ENCODE data around the gene UGT1A10.

Gene UGT1A10

GRCh38 chr2:233702238-233702637, 66.0 kb downstream of the UGT1A10 start:
- Histone ChIP-seq H3K9me3 (ENCODE audit: control insufficient read depth in 1 of 2, low read length in 2 of 2) (no peaks in the 10 kb centered on the region), H3K27ac (ENCODE audit: low read depth, low read length) (no peak overlapping the region), H3K9ac (ENCODE audit: low read depth in 1 of 2, low read length in 2 of 2) (no peak overlapping the region), H3K4me3 (ENCODE audit: low read depth in 1 of 2, low read length in 2 of 2) (no peak overlapping the region), H3K27me3 (ENCODE audit: control insufficient read depth in 1 of 2, insufficient read depth in 2 of 2, low read length in 2 of 2) (no peaks in the 10 kb centered on the region), H3K36me3 (ENCODE audit: control insufficient read depth in 1 of 2, insufficient read depth in 2 of 2, low read length in 2 of 2) (no peaks in the 10 kb centered on the region), H3K4me1 (ENCODE audit: control insufficient read depth in 1 of 2, insufficient read depth in 2 of 2, low read length in 2 of 2) (peaks cover 5 to 18% of the 10 kb centered on the region in 2 donors)

GRCh38 chr2:233705911-233706506, 69.8 kb downstream of the UGT1A10 start:
- no peaks in the 10 kb centered on the region for H3K9me3 ChIP-seq (ENCODE audit: control insufficient read depth in 1 of 2, low read length in 2 of 2)
- H3K27ac ChIP-seq (ENCODE audit: low read depth, low read length): no peak overlapping the region
- peaks cover 7 to 13% of the 10 kb centered on the region in 2 donors for H3K4me1 ChIP-seq (ENCODE audit: control insufficient read depth in 1 of 2, insufficient read depth in 2 of 2, low read length in 2 of 2)
- H3K9ac ChIP-seq (ENCODE audit: low read depth in 1 of 2, low read length in 2 of 2): no peak overlapping the region
- H3K27me3 ChIP-seq (ENCODE audit: control insufficient read depth in 1 of 2, insufficient read depth in 2 of 2, low read length in 2 of 2): no peaks in the 10 kb centered on the region
- H3K4me3 ChIP-seq (ENCODE audit: low read depth in 1 of 2, low read length in 2 of 2): no peak overlapping the region
- H3K36me3 ChIP-seq (ENCODE audit: control insufficient read depth in 1 of 2, insufficient read depth in 2 of 2, low read length in 2 of 2): no peaks in the 10 kb centered on the region

GRCh38 chr2:233706720-233707119, 70.5 kb downstream of the UGT1A10 start:
- H3K4me3 ChIP-seq (ENCODE audit: low read depth in 1 of 2, low read length in 2 of 2): no peak overlapping the region
- peaks cover 14 to 19% of the 10 kb centered on the region in 2 donors for H3K4me1 ChIP-seq (ENCODE audit: control insufficient read depth in 1 of 2, insufficient read depth in 2 of 2, low read length in 2 of 2)
- no peak overlapping the region for H3K9ac ChIP-seq (ENCODE audit: low read depth in 1 of 2, low read length in 2 of 2)
- H3K9me3 ChIP-seq (ENCODE audit: control insufficient read depth in 1 of 2, low read length in 2 of 2): no peaks in the 10 kb centered on the region
- H3K27me3 ChIP-seq (ENCODE audit: control insufficient read depth in 1 of 2, insufficient read depth in 2 of 2, low read length in 2 of 2): no peaks in the 10 kb centered on the region
- H3K36me3 ChIP-seq (ENCODE audit: control insufficient read depth in 1 of 2, insufficient read depth in 2 of 2, low read length in 2 of 2): no peaks in the 10 kb centered on the region
- H3K27ac ChIP-seq (ENCODE audit: low read depth, low read length): no peak overlapping the region

DNA sequence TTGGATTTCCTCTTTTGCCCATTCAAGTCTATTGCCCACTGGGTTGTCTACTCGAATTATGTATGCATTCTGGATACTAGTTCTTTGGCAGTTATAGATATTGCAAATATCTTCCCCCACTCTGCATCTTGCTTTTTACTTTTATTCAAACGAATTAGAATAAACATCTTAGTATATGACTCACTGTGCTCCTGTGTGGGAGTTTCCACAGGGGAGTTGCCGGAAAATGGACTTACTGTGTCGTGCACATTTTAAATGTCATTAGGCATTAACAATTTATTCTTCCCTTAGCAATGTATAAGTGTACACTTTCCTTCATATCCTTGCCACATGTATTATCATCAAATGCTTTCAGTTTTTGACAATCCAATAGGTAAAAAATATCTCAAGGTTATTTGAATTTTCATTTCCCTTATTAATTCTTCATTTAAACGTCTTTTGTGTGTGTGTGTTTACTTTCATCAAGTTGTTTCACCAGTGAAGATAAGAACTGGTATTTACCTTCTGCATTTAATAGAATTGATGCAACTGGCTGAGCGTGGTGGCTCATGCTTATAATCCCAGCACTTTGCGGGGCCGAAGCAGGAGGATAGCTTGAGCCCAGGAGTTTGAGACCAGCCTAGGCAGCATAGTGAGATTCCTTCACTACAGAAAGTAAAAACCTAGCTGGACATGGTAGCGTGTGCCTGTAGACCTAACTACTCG, 71.8 kb downstream of the UGT1A10 start:
- no peaks in the 10 kb centered on the region for H3K27me3 ChIP-seq (ENCODE audit: control insufficient read depth in 1 of 2, insufficient read depth in 2 of 2, low read length in 2 of 2)
- H3K4me1 ChIP-seq (ENCODE audit: control insufficient read depth in 1 of 2, insufficient read depth in 2 of 2, low read length in 2 of 2): peaks cover 27 to 33% of the 10 kb centered on the region in 2 donors
- no peak overlapping the region for H3K4me3 ChIP-seq (ENCODE audit: low read depth in 1 of 2, low read length in 2 of 2)
- H3K9ac ChIP-seq (ENCODE audit: low read depth in 1 of 2, low read length in 2 of 2): no peak overlapping the region
- no peak overlapping the region for H3K27ac ChIP-seq (ENCODE audit: low read depth, low read length)
- H3K9me3 ChIP-seq (ENCODE audit: control insufficient read depth in 1 of 2, low read length in 2 of 2): no peaks in the 10 kb centered on the region
- no peaks in the 10 kb centered on the region for H3K36me3 ChIP-seq (ENCODE audit: control insufficient read depth in 1 of 2, insufficient read depth in 2 of 2, low read length in 2 of 2)

GRCh38 chr2:233708942-233709341, 72.7 kb downstream of the UGT1A10 start:
- H3K4me3 ChIP-seq (ENCODE audit: low read depth in 1 of 2, low read length in 2 of 2): no peak overlapping the region
- no peaks in the 10 kb centered on the region for H3K27me3 ChIP-seq (ENCODE audit: control insufficient read depth in 1 of 2, insufficient read depth in 2 of 2, low read length in 2 of 2)
- peaks cover 30 to 35% of the 10 kb centered on the region in 2 donors for H3K4me1 ChIP-seq (ENCODE audit: control insufficient read depth in 1 of 2, insufficient read depth in 2 of 2, low read length in 2 of 2)
- H3K36me3 ChIP-seq (ENCODE audit: control insufficient read depth in 1 of 2, insufficient read depth in 2 of 2, low read length in 2 of 2): no peaks in the 10 kb centered on the region
- H3K27ac ChIP-seq (ENCODE audit: low read depth, low read length): no peak overlapping the region
- H3K9ac ChIP-seq (ENCODE audit: low read depth in 1 of 2, low read length in 2 of 2): no peak overlapping the region
- no peaks in the 10 kb centered on the region for H3K9me3 ChIP-seq (ENCODE audit: control insufficient read depth in 1 of 2, low read length in 2 of 2)

- Histone ChIP-seq H3K9me3 (ENCODE audit: control insufficient read depth in 1 of 2, low read length in 2 of 2) (no peaks in the 10 kb centered on the region), H3K4me3 (ENCODE audit: low read depth in 1 of 2, low read length in 2 of 2) (no peak overlapping the region), H3K9ac (ENCODE audit: low read depth in 1 of 2, low read length in 2 of 2) (peak overlapping the region in 1 of 2 donors; percentile 47), H3K4me1 (ENCODE audit: control insufficient read depth in 1 of 2, insufficient read depth in 2 of 2, low read length in 2 of 2) (peaks cover 24 to 25% of the 10 kb centered on the region in 2 donors), H3K36me3 (ENCODE audit: control insufficient read depth in 1 of 2, insufficient read depth in 2 of 2, low read length in 2 of 2) (no peaks in the 10 kb centered on the region), H3K27ac (ENCODE audit: low read depth, low read length) (no peak overlapping the region), H3K27me3 (ENCODE audit: control insufficient read depth in 1 of 2, insufficient read depth in 2 of 2, low read length in 2 of 2) (no peaks in the 10 kb centered on the region)
Measured at GRCh38 chr2:233711312-233712008, 75.2 kb downstream of the UGT1A10 start.

DNA sequence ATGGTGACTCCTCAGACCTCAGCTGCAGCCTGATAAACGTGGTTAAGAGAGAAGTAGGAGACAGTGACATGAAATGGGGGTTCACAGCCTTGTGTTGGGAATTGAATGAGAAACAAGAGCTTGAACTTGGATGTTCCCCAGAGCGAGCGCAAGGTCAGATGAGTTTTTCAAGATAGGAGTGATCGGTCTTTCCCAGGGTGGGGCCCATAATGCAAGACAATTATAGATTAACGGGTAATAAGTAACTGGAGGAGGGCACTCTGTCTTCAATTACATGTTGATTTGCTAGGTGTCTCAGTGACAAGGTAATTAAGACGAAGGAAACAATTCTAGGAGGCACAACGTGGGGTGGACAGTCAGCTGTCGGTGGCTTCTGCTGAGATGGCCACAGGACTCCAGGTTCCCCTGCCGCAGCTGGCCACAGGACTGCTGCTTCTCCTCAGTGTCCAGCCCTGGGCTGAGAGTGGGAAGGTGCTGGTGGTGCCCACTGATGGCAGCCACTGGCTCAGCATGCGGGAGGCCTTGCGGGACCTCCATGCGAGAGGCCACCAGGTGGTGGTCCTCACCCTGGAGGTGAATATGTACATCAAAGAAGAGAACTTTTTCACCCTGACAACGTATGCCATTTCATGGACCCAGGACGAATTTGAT, 76.5 kb downstream of the UGT1A10 start, which contains the start of gene UGT1A5:
TSS of gene UGT1A5 (plus strand) at position 297 of the 651 bp plus-strand sequence. CDS start at position 382, 85 bp downstream.
- Histone ChIP-seq H3K4me1 (ENCODE audit: control insufficient read depth in 1 of 2, insufficient read depth in 2 of 2, low read length in 2 of 2) (peaks cover 23 to 25% of the 10 kb centered on the region in 2 donors), H3K36me3 (ENCODE audit: control insufficient read depth in 1 of 2, insufficient read depth in 2 of 2, low read length in 2 of 2) (no peaks in the 10 kb centered on the region), H3K4me3 (ENCODE audit: low read depth in 1 of 2, low read length in 2 of 2) (peak within 1 kb of the TSS in 1 of 2 donors; percentile 6), H3K27ac (ENCODE audit: low read depth, low read length) (no peak within 1 kb of the TSS), H3K9me3 (ENCODE audit: control insufficient read depth in 1 of 2, low read length in 2 of 2) (no peaks in the 10 kb centered on the region), H3K27me3 (ENCODE audit: control insufficient read depth in 1 of 2, insufficient read depth in 2 of 2, low read length in 2 of 2) (no peaks in the 10 kb centered on the region), H3K9ac (ENCODE audit: low read depth in 1 of 2, low read length in 2 of 2) (no peak within 1 kb of the TSS)

DNA sequence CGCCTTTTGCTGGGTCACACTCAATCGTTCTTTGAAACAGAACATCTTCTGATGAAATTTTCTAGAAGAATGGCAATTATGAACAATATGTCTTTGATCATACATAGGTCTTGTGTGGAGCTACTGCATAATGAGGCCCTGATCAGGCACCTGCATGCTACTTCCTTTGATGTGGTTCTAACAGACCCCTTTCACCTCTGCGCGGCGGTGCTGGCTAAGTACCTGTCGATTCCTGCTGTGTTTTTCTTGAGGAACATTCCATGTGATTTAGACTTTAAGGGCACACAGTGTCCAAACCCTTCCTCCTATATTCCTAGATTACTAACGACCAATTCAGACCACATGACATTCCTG, 77.0 kb downstream of the UGT1A10 start:
- Histone ChIP-seq H3K36me3 (ENCODE audit: control insufficient read depth in 1 of 2, insufficient read depth in 2 of 2, low read length in 2 of 2) (no peaks in the 10 kb centered on the region), H3K4me3 (ENCODE audit: low read depth in 1 of 2, low read length in 2 of 2) (no peak overlapping the region), H3K9ac (ENCODE audit: low read depth in 1 of 2, low read length in 2 of 2) (no peak overlapping the region), H3K4me1 (ENCODE audit: control insufficient read depth in 1 of 2, insufficient read depth in 2 of 2, low read length in 2 of 2) (peaks cover 23 to 25% of the 10 kb centered on the region in 2 donors), H3K27me3 (ENCODE audit: control insufficient read depth in 1 of 2, insufficient read depth in 2 of 2, low read length in 2 of 2) (no peaks in the 10 kb centered on the region), H3K27ac (ENCODE audit: low read depth, low read length) (no peak overlapping the region), H3K9me3 (ENCODE audit: control insufficient read depth in 1 of 2, low read length in 2 of 2) (no peaks in the 10 kb centered on the region)

- no peak overlapping the region for H3K9ac ChIP-seq (ENCODE audit: low read depth in 1 of 2, low read length in 2 of 2)
- no peaks in the 10 kb centered on the region for H3K27me3 ChIP-seq (ENCODE audit: control insufficient read depth in 1 of 2, insufficient read depth in 2 of 2, low read length in 2 of 2)
- H3K36me3 ChIP-seq (ENCODE audit: control insufficient read depth in 1 of 2, insufficient read depth in 2 of 2, low read length in 2 of 2): no peaks in the 10 kb centered on the region
- H3K4me1 ChIP-seq (ENCODE audit: control insufficient read depth in 1 of 2, insufficient read depth in 2 of 2, low read length in 2 of 2): peaks cover 23 to 31% of the 10 kb centered on the region in 2 donors
- no peaks in the 10 kb centered on the region for H3K9me3 ChIP-seq (ENCODE audit: control insufficient read depth in 1 of 2, low read length in 2 of 2)
- no peak overlapping the region for H3K4me3 ChIP-seq (ENCODE audit: low read depth in 1 of 2, low read length in 2 of 2)
- no peak overlapping the region for H3K27ac ChIP-seq (ENCODE audit: low read depth, low read length)
Measured at GRCh38 chr2:233714121-233714520, 77.9 kb downstream of the UGT1A10 start.

- H3K4me1 ChIP-seq (ENCODE audit: control insufficient read depth in 1 of 2, insufficient read depth in 2 of 2, low read length in 2 of 2): peaks cover 0 to 6% of the 10 kb centered on the region in 2 donors
- H3K27me3 ChIP-seq (ENCODE audit: control insufficient read depth in 1 of 2, insufficient read depth in 2 of 2, low read length in 2 of 2): no peaks in the 10 kb centered on the region
- H3K9ac ChIP-seq (ENCODE audit: low read depth in 1 of 2, low read length in 2 of 2): no peak within 1 kb of the TSS
- H3K4me3 ChIP-seq (ENCODE audit: low read depth in 1 of 2, low read length in 2 of 2): no peak within 1 kb of the TSS
- no peaks in the 10 kb centered on the region for H3K9me3 ChIP-seq (ENCODE audit: control insufficient read depth in 1 of 2, low read length in 2 of 2)
- no peaks in the 10 kb centered on the region for H3K36me3 ChIP-seq (ENCODE audit: control insufficient read depth in 1 of 2, insufficient read depth in 2 of 2, low read length in 2 of 2)
- H3K27ac ChIP-seq (ENCODE audit: low read depth, low read length): no peak within 1 kb of the TSS
Measured at GRCh38 chr2:233718552-233718951, 82.3 kb downstream of the UGT1A10 start, which contains the start of gene UGT1A4. UGT1A4 (plus strand) TSS chr2:233718736; CDS start chr2:233718821, 85 bp downstream.

All from duodenal mucosa (tissue), 2 donors.